Activated CD4-positive, alpha-beta T cell treated with anti-CD3 and anti-CD28 coated beads, Interleukin-2, amount 50 U/mL, for 48 hours (primary cell): ENCODE results near the gene CD44.

ENCODE experiments used
- DNase-seq, 2 experiments: peaks; one replicate each; pipeline ENCODE4 v3.0.0-alpha.2; 2020

CD44 gene

DNA sequence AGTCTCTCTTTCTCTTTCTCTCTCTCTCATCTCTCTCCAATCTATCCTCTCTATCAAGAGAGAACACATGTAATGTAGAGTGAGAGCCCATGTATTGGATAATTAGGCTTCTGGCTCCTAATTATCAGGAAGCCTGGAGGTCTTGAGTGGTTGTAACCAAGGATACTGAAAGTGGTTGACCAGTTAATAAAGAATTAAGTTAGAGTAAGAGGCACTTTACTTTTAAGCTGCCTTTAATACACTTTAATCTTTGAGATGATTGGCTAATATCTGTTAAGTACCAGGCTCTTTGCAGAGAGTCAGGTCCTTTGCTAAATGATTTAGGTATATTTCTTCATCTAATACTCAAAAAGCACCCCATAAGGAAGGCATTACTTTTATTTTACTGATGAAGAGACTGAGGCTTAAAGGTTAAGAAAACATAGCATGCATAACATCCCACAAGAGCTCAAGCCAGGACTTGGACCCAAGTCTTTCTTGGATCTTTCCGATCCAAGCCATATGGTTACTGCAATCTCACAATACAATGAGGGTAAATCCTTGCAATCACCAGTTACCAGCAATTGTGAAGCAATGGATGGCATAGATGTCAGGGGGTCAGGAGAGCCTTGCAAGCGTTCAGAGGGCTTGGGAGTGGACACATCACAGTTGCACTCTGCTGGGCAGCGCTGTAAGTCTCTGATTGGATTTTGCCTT lies 22.1 kb downstream of the CD44 start:
- no peak for DNase-seq

DNA sequence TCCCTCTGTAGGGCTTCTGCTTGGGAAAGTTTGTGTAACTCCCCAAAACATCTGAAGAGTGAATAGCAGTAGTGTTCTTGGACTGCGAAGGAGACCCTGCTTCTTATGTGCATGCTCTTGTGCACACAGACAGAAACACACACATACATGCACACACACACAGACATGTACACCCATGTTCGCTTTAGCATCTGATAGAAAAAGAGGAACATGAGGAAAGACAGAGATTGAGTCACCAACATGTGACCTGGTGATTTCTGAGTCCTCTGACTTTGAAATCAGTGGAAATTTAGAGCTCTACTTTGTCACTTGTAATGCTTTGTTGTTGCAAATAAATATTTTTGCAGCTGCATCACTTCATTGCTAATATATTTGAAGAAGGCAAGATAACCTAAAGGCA lies 23.8 kb downstream of the CD44 start:
- no peak for DNase-seq

DNA sequence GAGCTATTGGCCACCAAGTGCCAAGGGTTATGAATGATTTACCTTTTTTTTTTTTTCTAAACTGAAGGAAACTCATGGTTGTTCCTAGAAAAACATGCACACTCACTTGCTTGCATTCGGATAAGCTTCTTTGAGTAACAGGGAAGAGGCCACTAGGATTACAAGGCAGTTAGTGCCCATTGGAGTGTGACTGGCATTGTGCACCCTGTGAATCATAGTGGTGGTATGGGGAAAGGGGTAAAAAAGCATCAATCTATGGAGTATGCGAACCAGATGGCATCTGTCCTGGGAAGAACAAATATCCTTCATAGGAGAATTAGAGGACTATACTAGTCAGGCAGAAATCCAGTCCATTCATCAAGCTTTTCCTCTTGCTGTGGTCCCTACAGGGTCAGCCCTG lies 24.2 kb downstream of the CD44 start:
- no peak for DNase-seq

DNA sequence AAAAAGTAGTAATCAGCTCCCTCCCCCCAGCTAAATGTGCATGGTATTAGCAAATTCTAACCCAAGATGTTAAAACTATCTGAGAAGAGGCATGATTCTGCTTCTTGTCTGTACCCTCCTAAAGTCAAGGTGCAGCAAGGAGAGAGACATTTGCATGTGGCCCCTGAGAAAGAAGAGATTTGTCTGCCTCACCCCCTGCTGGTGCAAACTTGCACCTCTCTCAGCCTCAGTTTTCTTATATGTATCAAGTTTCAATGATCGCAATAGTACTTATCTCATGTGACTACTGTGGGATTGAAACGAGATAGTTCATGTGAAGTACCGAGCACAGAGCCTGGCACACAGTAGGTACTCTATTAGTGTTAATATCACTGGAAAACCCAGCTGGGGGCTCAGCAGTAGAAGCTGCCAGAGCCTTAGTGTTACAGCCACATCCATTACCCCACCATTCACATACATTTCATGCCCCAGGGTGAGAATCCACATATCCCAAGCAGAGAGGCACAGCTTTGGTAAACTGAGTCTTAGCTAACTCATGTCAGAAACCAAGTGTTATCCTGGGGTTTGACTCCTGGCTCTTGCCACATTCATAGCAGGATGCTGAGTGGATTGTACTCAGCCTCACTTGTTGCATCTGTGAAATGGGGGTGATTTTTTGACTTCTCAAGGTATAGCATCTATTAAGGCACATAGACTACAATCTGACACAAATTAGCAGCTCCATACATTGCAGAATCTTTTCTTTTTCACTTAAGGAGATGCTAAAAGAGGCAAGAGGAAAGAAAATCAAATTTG lies 24.9 kb downstream of the CD44 start:
- peak; percentile 38 to 53 for DNase-seq

DNA sequence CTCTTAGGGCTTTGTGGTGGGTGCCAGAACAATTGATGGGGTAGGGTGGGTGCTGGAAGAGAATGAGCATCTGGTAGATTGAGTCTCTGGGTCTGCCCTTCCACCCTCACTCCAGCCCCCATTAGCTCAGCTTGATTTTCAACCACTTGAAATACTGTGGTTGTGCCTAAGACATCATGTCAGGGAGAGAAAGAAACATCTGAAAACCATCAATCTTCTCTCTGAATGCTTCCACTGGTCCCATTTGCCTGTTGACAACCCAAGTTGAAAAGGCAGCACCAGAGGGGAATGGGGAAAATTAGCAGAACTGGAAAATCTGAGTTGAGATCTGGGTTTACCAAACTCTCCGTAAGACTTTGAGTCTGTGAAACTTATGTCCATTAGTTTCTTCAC lies 26.1 kb downstream of the CD44 start:
- no peak for DNase-seq

DNA sequence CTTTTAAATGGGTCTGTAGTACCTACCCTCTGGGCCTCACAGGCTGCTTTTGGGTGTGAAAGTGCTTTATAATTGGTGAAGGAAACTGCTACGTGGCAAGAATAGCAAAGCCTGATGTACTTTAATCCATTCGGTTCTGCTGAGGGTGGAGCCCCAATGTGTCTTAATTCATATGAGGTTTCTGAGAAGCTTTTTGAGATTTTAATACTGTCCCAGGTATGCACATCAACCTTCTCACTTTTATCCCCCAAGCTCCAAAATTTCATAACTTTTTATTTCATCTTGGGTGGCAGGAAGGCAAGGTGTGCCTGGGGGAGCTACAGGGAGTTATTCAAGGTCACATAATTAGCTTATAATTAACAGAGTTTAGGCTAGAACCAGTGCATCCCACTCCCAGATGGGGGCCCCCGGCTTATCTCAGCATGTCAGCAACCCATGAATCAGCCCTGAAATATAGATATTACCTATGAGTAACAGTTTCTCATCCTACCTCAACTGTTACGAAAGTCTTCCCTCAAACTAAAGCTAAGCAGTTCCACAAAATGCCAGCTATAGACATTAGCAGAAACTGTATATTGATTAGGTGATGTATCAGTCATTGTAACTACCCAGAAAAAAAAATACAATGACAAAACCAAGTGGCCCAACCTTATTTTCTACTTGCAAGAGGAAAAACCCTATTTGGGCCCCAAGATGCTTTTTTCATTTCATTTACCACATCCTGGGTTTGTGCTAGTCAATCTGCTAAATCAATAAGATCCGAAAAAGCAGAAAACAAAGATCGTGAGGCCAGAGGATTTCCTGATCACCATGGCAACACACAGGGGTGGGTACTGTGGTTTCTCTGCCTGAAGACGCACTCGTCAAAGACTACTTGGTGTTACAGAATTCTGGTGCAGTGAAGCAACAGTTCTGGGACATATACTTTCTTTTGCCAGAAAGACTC lies 26.7 kb downstream of the CD44 start:
- DNase-seq, result peak; percentile 77 to 86

DNA sequence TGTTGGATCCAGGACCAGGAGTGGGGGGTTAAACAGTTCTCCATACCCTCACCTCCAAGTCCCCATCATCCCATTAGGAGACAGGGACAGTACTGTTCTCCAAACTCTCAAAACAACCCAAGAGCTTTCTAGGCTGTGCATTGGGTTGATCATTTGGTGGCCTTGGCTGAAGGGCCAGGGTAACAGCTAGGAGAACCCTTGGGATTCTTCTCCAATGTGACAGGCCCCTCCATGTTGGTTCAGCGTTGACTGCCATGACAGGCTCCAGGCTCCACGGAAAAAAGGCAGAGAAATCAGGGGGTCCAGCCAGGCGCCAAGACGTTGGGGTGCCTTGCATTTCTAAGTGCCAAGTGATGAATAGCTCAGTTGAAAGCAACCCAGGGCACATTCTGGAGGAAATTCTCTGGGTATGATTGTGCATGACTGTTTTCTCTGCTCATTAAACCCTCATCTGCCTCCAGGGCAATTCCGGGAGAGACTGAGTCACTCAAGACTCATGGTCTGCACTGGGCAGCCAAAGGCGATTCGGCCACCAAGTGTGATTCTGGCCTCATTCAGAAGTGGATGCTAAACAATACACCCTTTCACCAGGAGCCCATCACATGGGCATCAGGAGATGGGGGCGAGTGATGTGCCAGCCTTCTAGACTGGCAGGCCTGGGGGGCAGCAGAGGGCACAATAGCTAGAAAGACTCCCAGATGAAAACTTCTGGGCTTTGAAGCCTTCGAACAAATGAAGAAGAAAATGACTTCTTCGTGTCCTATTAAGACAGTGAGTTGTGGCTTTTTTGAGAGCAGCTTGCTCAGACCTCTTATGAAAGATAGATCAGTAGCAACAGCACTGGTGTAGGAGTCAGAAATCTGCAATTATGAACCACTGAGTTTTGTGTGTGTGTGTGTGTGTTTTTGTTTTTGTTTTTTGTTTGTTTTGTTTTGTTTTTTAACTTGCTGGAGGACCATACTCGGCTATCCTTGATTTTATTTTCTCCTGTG lies 27.7 kb downstream of the CD44 start:
- peak; percentile 43 to 58 for DNase-seq

DNA sequence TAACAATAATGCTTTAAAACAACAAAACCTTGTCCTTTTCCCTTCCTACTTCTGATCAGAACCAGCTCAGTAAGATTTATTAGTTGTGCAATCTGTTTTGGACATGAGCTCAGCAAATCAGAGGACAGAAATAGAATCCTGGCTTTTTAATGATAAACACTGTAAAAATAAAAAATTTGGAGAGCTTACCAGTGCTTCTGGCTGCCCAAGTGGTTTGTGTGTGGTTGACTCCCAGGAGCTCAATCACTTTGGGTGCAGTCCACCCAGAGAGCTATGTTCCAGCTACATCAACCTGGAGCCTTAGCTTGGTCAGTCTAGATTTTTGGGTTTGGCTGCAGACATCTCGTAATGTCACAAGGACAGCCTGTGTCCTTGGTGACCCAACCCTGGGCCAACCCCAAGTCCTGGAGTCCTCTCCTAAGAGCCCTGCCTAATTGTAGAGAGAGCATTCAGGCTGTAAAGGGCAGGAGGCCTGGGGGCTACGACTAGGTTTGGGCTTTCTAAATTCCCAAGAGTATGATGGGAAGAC lies 28.5 kb downstream of the CD44 start:
- DNase-seq, result no peak

DNA sequence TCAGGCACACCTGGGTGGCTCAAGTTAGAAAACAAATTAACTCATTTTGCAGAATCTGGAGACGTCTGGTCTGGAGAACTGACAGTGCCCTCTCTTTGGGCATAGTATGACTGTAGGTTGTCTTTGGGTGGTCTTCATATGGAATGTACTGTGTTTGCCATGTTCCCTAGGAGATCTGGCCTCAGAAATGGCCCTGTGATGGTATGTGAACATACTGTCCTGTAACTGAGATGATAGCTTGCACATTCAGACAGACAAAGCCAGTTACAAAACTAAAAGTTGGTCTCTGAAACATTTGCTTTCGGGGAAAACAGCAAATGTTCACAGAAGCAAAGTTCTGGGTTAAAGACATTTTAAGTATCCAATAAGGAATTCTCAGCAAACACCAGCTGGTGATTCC lies 29.7 kb downstream of the CD44 start:
- DNase-seq, result no peak

DNA sequence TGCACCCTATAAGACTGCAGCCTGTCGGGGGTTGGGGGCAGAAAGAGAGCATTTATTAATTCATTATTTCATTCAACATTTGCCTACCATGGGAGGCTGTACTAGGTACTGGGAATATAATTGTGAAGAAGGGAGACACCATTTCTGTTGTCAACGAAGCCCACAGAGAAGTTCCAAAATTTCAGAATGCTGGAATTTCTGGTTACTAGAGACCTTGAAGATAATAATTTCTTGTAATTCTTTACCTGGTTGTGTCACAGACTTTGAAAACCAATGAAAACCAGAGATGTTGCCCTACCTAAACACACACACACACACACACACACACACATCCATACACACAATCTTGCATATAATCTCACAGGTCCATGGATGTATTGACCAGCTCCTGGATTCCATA lies 30.1 kb downstream of the CD44 start:
- no peak for DNase-seq

DNA sequence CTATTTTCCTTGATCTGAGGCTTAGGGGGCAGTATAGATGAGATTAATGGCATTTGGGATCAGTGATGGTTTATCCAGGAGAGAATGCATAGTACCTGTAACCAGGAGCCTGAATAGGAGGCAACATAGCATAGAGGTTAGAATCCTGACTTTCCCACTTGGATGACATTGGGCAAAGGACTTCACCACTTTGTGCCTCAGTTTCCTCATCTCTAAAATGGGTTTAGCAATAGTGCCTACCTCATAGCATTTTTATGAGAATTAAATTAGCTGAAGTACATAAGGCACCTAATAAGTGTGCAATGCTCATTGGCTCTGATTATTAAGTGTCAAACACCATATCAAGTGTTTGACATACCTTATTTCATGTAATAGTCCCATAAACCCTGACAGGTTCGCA lies 30.8 kb downstream of the CD44 start:
- DNase-seq, result no peak

DNA sequence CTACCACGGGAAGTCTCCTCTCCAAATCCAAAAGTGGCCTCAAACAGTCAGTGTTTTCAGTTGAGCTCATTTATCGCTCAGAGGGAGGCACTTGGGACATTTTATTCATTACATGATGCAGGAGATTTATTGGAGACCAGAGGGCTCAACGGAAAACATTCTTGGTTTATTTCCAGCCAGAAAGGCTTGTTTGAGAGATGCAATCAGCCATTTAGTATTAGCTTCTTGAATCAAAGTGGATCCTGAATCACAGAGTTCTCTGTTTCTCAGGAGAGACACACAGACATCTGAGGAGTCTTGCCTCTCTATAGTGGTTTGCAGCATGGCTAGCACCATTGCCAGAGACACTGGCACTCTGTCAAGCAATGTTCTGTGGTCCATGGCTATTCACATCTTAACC lies 31.5 kb downstream of the CD44 start:
- DNase-seq, result no peak

DNA sequence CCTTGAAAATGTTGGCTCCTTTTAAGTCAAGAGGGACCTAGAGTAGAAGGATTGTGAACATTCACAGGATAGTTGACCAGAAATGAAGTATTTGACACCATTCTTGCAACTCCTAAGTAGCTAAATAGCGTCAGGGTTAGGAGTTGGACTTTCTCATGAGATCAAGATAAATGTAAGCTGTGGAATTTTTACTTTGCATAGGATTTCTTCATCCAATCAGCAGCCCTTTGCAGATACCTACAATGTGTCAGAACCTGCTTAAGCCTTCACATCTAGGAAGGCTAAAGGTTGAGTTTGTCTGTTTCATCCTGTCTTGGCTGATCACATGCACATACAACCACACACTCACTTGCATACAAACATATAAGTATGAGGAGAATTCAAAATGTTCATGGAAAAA lies 32.3 kb downstream of the CD44 start:
- no peak for DNase-seq

DNA sequence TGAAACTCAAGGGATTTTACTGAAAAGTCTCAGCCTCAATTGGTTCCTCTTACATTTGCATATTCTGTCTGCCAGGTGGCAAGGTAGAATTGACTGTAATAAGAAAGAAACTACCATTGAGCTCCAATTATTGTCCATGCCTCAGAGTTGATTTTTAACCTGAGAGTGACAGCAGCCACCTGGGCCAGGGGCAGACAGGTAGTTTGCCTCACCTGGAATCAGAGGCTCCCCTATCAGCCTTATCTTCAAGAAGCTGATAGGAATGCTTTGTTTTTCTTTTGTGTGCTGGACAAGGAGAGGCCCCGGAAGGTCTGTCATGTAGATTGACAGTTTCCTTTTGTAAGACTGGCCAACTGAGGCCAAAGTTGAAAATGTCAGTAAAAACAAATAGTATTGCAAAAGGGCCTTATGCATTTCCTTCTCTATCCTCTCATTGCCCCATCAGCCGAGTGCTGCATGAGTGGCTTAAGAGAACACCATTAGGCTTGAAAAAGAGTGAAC lies 34.1 kb downstream of the CD44 start:
- no peak for DNase-seq

DNA sequence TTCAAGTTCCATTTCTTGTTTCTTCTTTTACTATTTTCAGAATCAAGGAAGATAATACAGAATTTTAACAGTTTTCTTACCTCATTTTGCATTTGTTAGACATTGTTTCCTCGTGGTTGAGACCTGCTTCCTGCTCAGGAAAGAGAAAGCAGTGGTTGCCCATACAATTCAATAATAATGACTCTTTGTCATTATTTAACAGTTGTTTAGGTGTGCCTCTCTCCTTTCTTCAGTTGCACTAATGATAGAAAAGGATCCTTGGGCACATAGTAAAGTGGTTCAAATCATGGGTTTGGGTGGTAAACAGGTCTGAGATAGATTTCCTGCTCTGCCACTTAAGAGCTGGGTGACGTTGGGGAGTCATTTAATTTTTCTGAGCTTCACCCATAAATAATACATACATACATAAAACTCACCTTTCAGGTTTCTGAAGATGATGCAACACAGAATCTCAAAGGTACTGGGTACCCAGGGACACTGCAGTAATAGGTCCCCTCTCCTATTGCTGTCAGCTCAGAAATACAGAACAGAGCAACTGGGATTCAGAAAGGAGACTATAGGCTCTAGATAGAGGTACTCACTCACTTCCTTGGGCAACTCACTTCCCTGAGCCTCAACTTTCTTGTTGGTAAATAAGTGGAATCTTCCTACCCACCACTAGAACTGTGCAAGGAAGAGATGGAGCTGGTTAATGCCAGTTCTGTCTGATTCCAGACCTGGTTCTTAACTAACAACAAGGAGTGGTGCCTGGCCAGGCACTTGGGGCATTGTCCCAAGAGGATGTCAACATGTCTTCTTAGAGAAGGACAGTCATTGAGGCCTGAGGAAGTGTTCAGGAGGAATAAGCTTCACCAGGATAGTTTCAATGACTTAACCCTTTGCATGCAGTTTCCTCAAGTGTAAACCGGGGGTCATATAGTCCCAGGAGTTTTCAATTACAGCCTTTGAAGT lies 34.9 kb downstream of the CD44 start:
- DNase-seq, result no peak

DNA sequence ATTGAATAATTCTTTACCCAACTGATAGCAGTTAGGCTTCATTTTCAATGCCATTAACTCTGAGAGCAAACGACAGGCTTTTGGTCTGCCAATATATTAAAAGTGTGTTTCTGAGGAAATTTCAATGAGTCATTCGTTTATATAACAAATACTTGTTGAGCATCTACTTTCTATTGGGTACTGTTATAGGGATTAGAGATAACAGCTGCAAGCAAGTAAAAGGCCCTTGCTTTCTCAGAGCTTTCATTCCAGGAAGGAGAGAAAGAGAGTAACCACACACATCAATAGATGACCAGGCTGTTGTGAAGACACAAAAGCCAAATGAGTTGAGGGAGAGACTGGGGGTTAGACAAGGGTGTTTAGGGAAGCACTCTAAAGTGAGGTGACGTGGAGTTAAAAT lies 35.7 kb downstream of the CD44 start:
- no peak for DNase-seq

DNA sequence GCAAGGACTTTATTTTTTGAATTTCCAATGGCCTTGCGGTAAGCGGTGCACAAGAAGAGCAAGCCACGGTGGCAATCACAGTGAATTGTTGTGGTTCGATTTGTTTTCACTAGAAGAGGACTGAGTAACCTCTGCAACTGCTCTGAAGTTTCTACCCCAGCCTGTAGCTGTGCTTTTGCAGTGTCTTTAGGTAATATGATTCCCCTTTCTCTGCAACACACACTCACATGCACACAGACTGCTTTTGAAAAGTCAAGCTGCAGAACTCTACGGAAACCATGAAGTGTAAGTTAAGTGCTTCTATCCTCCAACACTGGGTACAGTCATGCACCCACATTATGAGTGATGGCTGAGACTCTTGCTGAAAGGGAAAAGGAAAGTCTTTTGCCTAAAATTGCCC lies 38.4 kb downstream of the CD44 start:
- DNase-seq, result peak; percentile 31 to 50

DNA sequence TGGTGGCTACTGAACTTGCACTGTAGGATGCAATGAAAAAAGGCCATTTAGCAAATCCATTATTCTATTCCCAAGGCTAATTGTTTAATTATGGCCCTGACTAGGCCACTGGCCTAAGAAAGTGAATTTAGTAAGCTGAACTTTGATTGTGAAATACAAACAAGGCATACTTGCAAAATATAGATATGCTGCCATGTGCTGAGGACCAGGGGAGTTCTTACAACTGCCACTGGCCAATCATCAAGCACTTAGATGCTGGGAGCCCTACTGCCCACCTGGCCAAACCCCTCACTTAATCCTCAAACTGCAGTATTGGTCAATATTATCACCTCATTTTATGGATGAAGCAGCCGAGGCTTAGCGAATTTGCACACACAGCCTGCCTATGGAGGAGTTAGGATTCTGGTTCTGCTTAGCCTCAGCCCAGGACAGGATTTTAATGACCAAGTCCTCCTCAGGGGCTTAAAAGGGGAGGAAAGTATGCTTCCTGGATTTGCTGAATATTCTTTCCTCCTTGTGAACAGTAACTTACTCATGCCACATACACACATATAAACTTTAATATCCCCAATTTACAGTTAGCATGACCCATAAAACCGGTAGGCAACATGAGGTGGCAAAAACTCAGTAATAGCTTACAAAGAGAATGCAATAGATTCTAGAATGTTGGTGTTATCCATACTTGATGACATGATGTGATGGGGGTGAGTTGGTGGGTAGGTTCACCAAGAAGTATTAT lies 39.3 kb downstream of the CD44 start:
- no peak for DNase-seq

DNA sequence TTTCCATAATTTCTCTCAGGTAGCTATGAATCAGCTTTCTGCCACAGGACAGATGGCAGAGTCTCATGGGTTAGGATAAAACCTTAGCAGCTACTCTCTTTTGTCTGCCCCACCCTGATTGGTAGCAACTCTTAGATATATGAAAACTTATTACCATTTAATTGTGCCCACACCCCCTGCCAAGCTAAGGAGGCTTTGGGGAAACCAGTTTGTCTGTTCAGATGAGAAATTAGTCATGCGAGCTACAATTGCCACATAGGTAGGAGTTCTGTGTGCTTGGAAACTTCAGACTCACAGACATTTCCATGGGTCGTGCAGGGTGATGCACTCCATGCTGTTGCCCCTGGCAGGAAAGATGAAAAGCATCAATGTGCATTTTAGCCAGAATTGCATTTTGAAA lies 39.9 kb downstream of the CD44 start:
- DNase-seq, result peak; percentile 27 to 43
